ENCODE measurements around the gene TNFRSF6B. TPM values are rescaled to one million over a fixed set of nuclear protein-coding genes. Genes with fewer than 3 reads are reported as not detected.
"Not testable (repeated sequence)": the region's sequence is repeated elsewhere in the genome, so short reads cannot be mapped to it uniquely, and the experiment has no call there.

TNFRSF6B gene
- total RNA-seq, 1 experiment from 2014 or later: 1.9 TPM

GRCh38 chr20:63708301-63709148 lies 12.1 kb downstream of the TNFRSF6B start:
- DNase-seq (ENCODE audit: low read depth in 1 of 2, low spot score in 2 of 2): no peak
- peaks cover 24% of the 10 kb centered on the region for H3K4me1 ChIP-seq (replicated peaks)
- peaks cover 8% of the 10 kb centered on the region for H3K9me3 ChIP-seq (replicated peaks)
- H3K27me3 ChIP-seq (replicated peaks): no peaks in the 10 kb centered on the region
- H3K4me3 ChIP-seq: peak overlapping the region; percentile 89
- peaks cover 98% of the 10 kb centered on the region for H3K36me3 ChIP-seq
- no peak overlapping the region; the same call in 1 of the 2 replicates for H3K27ac ChIP-seq

DNA sequence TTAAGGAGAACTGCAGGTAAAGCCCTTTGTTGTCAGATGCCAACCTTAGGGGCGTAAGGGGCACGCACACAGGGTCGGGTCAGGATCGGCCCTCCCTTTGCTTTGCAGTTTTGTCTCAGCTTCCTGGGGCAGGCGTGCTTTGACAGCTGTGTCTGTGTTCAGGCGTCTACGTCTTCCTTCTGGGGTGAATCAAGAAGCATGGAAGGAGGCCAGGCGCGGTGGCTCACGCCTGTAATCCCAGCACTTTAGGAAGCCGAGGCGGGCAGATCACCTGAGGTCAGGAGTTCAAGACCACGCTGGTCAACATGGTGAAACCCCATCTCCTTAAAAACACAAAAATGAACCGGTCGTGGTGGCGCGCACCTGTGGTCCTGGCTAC lies 12.7 kb downstream of the TNFRSF6B start:
- Histone ChIP-seq H3K4me1 (replicated peaks) (peaks cover 24% of the 10 kb centered on the region), H3K9me3 (replicated peaks) (peaks cover 8% of the 10 kb centered on the region), H3K4me3 (peak overlapping the region; percentile 89), H3K27me3 (replicated peaks) (no peaks in the 10 kb centered on the region), H3K36me3 (peaks cover 97% of the 10 kb centered on the region), H3K27ac (no peak overlapping the region)
- DNase-seq (ENCODE audit: low read depth in 1 of 2, low spot score in 2 of 2): no peak

DNA sequence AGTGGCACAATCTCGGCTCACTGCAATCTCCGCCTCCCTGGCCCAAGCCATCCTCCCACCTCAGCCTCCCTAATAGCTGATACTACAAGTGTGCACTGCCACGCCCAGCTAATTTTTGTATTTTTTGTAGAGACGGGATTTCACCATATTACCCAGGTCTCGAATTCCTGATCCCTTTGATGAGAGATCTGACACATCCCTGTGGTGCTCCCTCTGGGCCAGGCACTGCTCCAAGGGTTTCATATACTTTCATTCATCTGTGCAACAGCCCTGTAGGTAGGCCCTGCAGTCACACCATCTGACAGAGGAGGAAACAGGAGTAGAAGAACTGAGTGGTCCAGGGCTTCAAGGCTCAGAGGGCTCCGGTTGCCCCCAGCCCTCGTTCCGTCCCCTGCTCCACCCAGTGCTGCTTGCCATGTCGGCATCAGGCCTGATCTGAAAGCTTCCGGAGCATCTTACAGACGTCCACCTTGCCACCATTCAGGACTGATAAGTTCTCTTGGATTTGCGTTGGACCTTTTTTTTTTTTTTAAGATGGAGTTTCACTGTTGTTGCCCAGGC lies 14.7 kb downstream of the TNFRSF6B start:
- H3K4me3 ChIP-seq: no peak overlapping the region
- H3K27ac ChIP-seq: no peak overlapping the region
- H3K36me3 ChIP-seq: peaks cover 93% of the 10 kb centered on the region
- DNase-seq (ENCODE audit: low read depth in 1 of 2, low spot score in 2 of 2): no peak
- peaks cover 24% of the 10 kb centered on the region for H3K4me1 ChIP-seq (replicated peaks)
- no peaks in the 10 kb centered on the region for H3K27me3 ChIP-seq (replicated peaks)
- peaks cover 10% of the 10 kb centered on the region for H3K9me3 ChIP-seq (replicated peaks)

GRCh38 chr20:63712191-63712590 lies 15.7 kb downstream of the TNFRSF6B start:
- no peak for DNase-seq (ENCODE audit: low read depth in 1 of 2, low spot score in 2 of 2)
- Histone ChIP-seq H3K4me3 (no peak overlapping the region), H3K9me3 (replicated peaks) (peaks cover 10% of the 10 kb centered on the region), H3K27me3 (replicated peaks) (no peaks in the 10 kb centered on the region), H3K36me3 (peaks cover 87% of the 10 kb centered on the region), H3K4me1 (replicated peaks) (peaks cover 16% of the 10 kb centered on the region), H3K27ac (no peak overlapping the region)

GRCh38 chr20:63714858-63715257 lies 18.4 kb downstream of the TNFRSF6B start:
- Histone ChIP-seq H3K36me3 (peaks cover 86% of the 10 kb centered on the region), H3K4me3 (no peak overlapping the region), H3K27ac (no peak overlapping the region), H3K27me3 (replicated peaks) (no peaks in the 10 kb centered on the region), H3K4me1 (replicated peaks) (no peaks in the 10 kb centered on the region), H3K9me3 (replicated peaks) (peaks cover 5% of the 10 kb centered on the region)
- no peak for DNase-seq (ENCODE audit: low read depth in 1 of 2, low spot score in 2 of 2)

DNA sequence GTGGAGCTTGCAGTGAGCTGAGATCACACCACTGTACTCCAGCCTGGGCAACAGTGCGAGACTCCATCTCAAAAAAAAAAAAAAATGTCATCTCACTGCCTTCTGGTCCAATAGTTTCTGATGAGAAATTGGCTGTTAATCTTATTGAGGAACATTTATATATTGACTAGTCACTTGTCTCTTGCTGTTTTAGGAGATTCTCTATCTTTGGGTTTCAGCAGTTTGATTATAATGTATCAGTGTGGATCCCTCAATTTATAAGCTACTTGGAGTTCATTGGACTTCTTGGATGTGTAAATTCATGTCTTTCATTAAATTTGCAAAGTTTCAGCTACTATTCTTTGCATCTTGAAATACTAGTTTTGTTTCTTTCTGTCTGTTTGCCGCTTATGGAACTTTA lies 22.5 kb downstream of the TNFRSF6B start:
- Histone ChIP-seq H3K4me3 (no peak overlapping the region), H3K9me3 (replicated peaks) (peaks cover 5% of the 10 kb centered on the region), H3K4me1 (replicated peaks) (no peaks in the 10 kb centered on the region), H3K27me3 (replicated peaks) (no peaks in the 10 kb centered on the region), H3K36me3 (peaks cover 67% of the 10 kb centered on the region), H3K27ac (no peak overlapping the region)
- DNase-seq (ENCODE audit: low read depth in 1 of 2, low spot score in 2 of 2): no peak

DNA sequence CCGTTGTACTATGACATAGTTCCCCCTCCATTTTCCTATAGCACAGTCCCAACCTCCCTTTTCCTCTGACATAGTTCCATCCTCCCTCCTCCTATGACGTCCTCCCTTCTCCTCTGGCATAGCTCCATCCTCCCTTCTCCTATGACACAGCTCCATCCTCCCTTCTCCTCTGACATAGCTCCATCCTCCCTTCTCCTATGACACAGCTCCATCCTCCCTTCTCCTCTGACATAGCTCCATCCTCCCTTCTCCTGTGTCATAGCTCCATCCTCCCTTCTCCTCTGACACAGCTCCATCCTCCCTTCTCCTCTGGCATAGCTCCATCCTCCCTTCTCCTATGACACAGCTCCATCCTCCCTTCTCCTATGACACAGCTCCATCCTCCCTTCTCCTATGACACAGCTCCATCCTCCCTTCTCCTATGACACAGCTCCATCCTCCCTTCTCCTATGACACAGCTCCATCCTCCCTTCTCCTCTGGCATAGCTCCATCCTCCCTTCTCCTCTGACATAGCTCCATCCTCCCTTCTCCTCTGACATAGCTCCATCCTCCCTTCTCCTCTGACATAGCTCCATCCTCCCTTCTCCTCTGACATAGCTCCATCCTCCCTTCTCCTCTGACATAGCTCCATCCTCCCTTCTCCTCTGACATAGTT lies 26.6 kb downstream of the TNFRSF6B start:
- peaks cover 53% of the 10 kb centered on the region for H3K36me3 ChIP-seq
- H3K4me3 ChIP-seq: not testable (repeated sequence)

GRCh38 chr20:63730189-63730733 lies 33.8 kb downstream of the TNFRSF6B start:
- not testable (repeated sequence) for H3K27me3 ChIP-seq (replicated peaks); H3K4me1 ChIP-seq (replicated peaks); DNase-seq (ENCODE audit: low read depth in 1 of 2, low spot score in 2 of 2); H3K9me3 ChIP-seq (replicated peaks); H3K4me3 ChIP-seq; H3K27ac ChIP-seq
- peaks cover 63% of the 10 kb centered on the region for H3K36me3 ChIP-seq

More for the DNA sequence above, 26.6 kb downstream of the TNFRSF6B start:
- not testable (repeated sequence) for H3K4me1 ChIP-seq (replicated peaks); H3K27ac ChIP-seq; DNase-seq (ENCODE audit: low read depth in 1 of 2, low spot score in 2 of 2); H3K27me3 ChIP-seq (replicated peaks); H3K9me3 ChIP-seq (replicated peaks)

DNA sequence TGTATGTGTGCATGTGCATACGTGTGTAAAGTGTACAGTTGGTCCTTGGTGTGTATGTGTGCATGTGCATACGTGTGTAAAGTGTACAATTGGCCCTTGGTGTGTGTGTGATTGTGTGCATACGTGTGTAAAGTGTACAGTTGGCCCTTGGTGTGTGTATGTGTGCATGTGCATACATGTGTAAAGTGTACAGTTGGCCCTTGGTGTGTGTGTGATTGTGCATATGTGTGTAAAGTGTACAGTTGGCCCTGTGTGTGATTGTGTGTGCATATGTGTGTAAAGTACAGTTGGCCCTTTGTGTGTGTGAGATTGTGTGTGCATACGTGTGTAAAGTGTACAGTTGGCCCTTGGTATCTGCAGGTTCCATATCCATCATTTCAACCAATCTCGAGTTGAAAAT lies 35.0 kb downstream of the TNFRSF6B start:
- DNase-seq (ENCODE audit: low read depth in 1 of 2, low spot score in 2 of 2): no peak
- Histone ChIP-seq H3K4me1 (replicated peaks) (no peaks in the 10 kb centered on the region), H3K4me3 (no peak overlapping the region), H3K9me3 (replicated peaks) (no peaks in the 10 kb centered on the region), H3K36me3 (peaks cover 71% of the 10 kb centered on the region), H3K27me3 (replicated peaks) (no peaks in the 10 kb centered on the region), H3K27ac (no peak overlapping the region)

- H3K4me1 ChIP-seq (replicated peaks): no peaks in the 10 kb centered on the region
- H3K36me3 ChIP-seq: peaks cover 71% of the 10 kb centered on the region
- no peaks in the 10 kb centered on the region for H3K9me3 ChIP-seq (replicated peaks)
- H3K27ac ChIP-seq: no peak overlapping the region
- no peak for DNase-seq (ENCODE audit: low read depth in 1 of 2, low spot score in 2 of 2)
- H3K27me3 ChIP-seq (replicated peaks): no peaks in the 10 kb centered on the region
- no peak overlapping the region for H3K4me3 ChIP-seq
These were observed 36.0 kb downstream of the TNFRSF6B start for GRCh38 chr20:63732118-63733095.

GRCh38 chr20:63733117-63733516 lies 36.7 kb downstream of the TNFRSF6B start:
- Histone ChIP-seq H3K4me3 (no peak overlapping the region), H3K36me3 (peaks cover 72% of the 10 kb centered on the region), H3K27ac (no peak overlapping the region), H3K9me3 (replicated peaks) (no peaks in the 10 kb centered on the region), H3K27me3 (replicated peaks) (no peaks in the 10 kb centered on the region), H3K4me1 (replicated peaks) (no peaks in the 10 kb centered on the region)
- DNase-seq (ENCODE audit: low read depth in 1 of 2, low spot score in 2 of 2): no peak

DNA sequence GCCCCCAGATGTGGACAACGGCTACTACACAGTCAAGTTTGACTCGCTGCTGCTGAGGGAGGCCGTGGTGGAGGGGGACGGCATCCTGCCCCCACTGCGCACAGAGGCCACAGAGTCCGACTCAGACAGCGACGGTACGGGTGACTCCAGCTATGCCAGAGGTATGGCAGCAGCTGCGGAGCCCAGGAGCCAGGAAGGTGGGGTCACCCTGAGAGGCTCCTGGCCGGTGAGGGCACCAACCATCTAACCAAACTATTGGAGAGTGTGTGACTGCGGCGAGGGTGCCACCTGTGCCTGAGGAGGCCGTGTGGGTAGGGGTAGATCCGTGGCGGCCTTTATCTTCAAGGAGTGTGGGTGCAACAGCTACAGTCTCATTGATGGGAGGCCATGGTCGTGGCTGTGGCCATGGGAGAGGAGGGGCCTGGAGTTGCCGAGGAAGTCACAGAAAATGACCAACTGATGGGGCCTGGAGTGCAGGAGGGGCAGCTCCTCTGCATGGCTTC lies 37.2 kb downstream of the TNFRSF6B start:
- no peak for DNase-seq (ENCODE audit: low read depth in 1 of 2, low spot score in 2 of 2)
- Histone ChIP-seq H3K27me3 (replicated peaks) (no peaks in the 10 kb centered on the region), H3K27ac (no peak overlapping the region), H3K36me3 (peaks cover 72% of the 10 kb centered on the region), H3K4me3 (no peak overlapping the region), H3K4me1 (replicated peaks) (no peaks in the 10 kb centered on the region), H3K9me3 (replicated peaks) (no peaks in the 10 kb centered on the region)
